GM23338 (cell line): ENCODE data around the gene SIX5.

Experiments used
- CREB1 ChIP-seq: fragments of 250-450 bp; sonication (Bioruptor Pico); IDR thresholded peaks from 2 replicates; pipeline ENCODE4 v1.5.0; 2020; ENCODE audit warnings: low read depth, mild to moderate bottlenecking, moderate library complexity
- CTCF ChIP-seq, 2 experiments: fragments of 200-600 bp in 1 of 2; sonication (generic) in 1 of 2; conservative IDR thresholded peaks; 2 replicates each; pipeline versions ENCODE4 v1.5.1 to v1.6.1; 2016 to 2017; ENCODE audit warnings: antibody characterized with exemption in 2 of 2, low read depth in 2 of 2, mild to moderate bottlenecking in 2 of 2, moderate library complexity in 1 of 2
- ETS1 ChIP-seq: IDR thresholded peaks from 2 replicates; pipeline ENCODE4 v1.6.1; 2016; ENCODE audit warnings: antibody characterized with exemption
- EZH2 ChIP-seq: fragments of 200-600 bp; sonication (generic); IDR thresholded peaks from one replicate; pipeline ENCODE4 v1.8.0; 2017; ENCODE audit warnings: antibody characterized with exemption, mild to moderate bottlenecking, low read depth; ENCODE audit not compliant: unreplicated experiment
- EZH2phosphoT487 ChIP-seq: fragments of 200-600 bp; sonication (generic); IDR thresholded peaks from one replicate; pipeline ENCODE4 v1.8.1; 2018; ENCODE audit warnings: antibody characterized with exemption; ENCODE audit not compliant: unreplicated experiment
- JUNB ChIP-seq: IDR thresholded peaks from one replicate; pipeline ENCODE4 v1.6.1; 2016; ENCODE audit warnings: antibody characterized with exemption; ENCODE audit not compliant: unreplicated experiment
- POLR2AphosphoS5 ChIP-seq: IDR thresholded peaks from 2 replicates; pipeline ENCODE4 v1.6.1; 2016; ENCODE audit warnings: antibody characterized with exemption, low read depth
- REST ChIP-seq: IDR thresholded peaks from one replicate; pipeline ENCODE4 v1.6.1; 2018; ENCODE audit warnings: antibody characterized with exemption; ENCODE audit not compliant: unreplicated experiment
- ZNF462 ChIP-seq: fragments of 250-450 bp; sonication (Bioruptor Pico); IDR thresholded peaks from 2 replicates; pipeline ENCODE4 v1.5.0; 2020; ENCODE audit warnings: mild to moderate bottlenecking, moderate library complexity

- TF ChIP-seq CTCF (conservative IDR thresholded peaks at IDR 0.05; ENCODE audit: low read depth in 2 of 2) = no peak
- TF ChIP-seq POLR2AphosphoS5 = no peak
- TF ChIP-seq JUNB = no peak
- no peak for TF ChIP-seq EZH2phosphoT487
- no peak for TF ChIP-seq ETS1
- TF ChIP-seq EZH2 = no peak
- no peak for TF ChIP-seq REST
- no peak for TF ChIP-seq CREB1 (CRISPR knock-in tag)
- no peak for TF ChIP-seq ZNF462 (CRISPR knock-in tag)
These were observed 22.9 kb upstream of the SIX5 start for GRCh38 chr19:45791744-45792469.
